Measurements from ENCODE around the gene RALGAPA2.
"Not testable (repeated sequence)": the region's sequence is repeated elsewhere in the genome, so short reads cannot be mapped to it uniquely, and the experiment has no call there.

Gene RALGAPA2

DNA sequence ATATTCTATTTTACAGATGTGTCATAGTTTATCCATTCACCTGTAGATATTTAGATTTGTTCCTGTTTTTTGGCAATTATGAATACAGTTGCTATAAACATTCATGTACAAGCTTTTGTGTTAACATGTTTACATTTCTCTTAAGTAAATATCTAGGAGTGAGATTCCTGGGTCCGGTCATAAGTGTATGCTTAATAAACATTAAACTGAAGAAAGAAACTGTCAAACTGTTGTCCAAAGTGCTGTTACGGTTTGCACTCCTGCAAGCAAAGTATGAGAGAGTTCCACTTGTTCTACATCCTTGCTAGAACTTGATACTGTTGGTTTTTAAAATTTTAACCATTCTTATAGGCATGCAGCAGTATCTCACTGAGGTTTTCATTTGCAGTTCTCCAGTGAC is 138.6 kb downstream of the RALGAPA2 start:
- no peak for DNase-seq (ENCODE audit: low read depth)

DNA sequence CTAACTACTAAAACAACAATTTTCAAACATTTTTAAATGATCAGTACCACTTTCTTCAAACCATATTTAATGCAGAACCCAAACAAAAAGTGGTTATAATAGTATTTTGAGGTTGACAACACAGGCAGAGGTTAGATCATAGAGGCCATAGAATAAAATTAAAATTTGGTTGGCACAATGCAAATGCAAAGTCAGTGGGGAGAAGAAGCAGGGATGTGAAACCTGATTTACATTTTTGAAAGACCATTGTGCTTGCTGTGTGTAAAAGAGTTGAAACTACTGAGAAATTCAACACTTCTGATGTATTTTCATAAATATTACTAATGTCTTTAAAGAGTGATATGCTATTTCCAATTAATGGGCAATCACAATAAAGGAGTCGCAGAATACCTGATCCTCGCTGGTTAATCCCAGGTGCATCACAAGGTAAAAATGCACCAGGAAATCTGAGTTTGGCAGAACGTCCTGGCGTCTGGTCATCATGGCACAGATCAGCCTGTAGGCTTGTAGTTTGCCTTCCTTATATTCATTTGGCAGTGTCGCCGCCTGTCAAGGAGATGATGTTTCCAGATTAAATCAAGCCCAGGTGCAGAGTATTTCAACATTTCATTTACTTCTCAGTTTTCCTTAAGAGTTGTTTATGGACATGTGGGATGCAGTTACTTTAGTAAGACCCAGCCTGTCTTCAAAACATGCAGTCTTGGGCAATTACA is 141.2 kb downstream of the RALGAPA2 start:
- DNase-seq (ENCODE audit: low read depth) = no peak

DNA sequence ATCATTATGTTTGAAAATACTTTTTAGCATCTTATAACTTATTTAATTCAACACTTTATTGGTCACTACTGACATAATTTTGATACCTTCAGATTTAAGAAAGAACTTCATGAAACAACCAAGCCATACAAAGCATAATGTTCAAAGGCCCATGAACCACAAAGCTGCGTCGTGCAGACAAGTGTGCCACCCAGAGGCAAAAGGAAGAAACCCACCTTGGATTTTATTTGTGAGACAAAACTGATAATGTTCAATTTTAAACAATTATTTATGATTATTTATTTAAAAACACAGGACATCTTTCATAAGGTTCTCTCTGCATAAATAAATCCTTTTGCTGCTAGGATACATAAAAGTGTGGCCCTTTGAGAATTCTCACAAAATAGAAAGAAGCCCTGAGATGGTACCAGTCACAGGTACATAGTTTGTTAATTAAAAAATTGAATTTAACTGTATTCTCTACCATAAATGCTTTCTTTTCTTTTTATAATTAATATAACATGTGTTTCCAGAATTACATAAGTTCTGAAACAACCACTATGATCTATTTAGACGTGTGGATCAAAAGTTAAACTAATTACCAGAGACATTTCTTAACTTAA is 143.7 kb downstream of the RALGAPA2 start:
- DNase-seq (ENCODE audit: low read depth) = no peak

DNA sequence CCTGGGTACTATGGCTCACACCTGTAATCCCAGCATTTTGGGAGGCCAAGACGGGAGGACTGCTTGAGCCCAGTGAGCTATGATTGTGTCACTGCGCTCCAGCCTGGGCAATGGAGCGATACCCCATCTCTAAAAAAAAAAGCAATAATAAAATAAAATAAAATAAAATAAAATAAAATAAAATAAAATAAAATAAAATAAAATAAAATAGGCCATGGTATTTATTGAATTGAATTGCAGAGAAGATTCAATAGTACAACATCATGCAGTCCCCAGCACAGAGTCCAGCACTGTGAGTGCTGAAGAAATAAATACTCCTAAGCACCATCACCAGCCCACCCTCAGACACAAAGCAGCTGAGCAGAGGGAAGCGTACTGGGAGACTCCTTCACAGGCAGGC is 144.7 kb downstream of the RALGAPA2 start:
- no peak for DNase-seq (ENCODE audit: low read depth)

DNA sequence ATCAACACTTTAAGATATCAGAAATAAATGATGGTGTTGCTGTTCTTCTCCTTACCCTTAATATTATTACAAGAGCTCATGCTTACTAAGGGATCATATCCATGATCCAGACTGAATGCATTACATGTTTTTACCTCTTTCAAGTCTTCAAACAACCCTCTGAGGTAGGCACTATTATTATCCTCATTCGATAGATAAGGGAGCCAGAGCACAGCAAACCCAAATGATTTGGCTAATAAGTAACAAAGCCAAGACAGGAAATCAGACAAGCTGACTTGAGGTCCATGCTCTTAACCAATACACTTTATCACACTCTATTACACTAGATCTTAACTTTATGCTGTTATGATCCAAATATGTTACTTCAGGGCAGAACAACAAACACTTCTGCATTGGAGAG is 145.9 kb downstream of the RALGAPA2 start:
- no peak for DNase-seq (ENCODE audit: low read depth)

DNA sequence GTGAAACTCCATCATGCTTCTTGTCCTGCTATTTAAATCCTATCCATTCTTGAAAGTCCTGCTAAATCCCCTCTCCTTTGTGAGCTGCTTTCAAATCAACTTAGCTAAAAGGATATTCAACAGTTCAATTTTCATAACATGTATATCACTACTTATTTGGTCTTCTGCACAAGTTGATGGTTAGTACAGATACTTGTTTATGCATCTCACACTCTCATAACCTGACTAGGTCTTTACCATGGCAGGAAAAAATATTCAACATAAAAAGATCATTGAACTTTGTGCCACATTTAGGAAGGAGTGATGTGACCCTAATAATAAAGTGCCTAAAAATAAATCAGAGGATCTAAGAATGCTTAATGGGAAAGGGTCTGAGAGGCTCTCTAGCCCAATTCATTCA is 148.2 kb downstream of the RALGAPA2 start:
- no peak for DNase-seq (ENCODE audit: low read depth)

DNA sequence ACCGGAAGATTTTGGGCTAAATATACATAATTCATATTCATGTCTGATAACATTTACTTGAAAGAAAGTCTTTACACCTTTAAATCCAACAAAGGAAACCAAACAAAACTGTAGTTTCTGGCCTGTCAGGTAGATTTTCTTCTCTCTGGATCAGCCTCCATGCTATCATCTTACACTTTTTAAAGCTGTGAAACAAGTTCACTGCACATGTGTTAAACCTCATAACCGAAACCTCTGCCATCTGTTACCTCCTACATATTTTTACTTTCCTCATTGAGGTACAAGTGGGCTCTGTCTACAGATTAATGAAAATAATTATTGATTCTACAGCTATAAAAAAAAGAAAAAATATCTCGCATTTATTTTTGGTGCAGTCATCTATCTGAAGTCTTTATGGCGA is 149.9 kb downstream of the RALGAPA2 start:
- no peak for DNase-seq (ENCODE audit: low read depth)

DNA sequence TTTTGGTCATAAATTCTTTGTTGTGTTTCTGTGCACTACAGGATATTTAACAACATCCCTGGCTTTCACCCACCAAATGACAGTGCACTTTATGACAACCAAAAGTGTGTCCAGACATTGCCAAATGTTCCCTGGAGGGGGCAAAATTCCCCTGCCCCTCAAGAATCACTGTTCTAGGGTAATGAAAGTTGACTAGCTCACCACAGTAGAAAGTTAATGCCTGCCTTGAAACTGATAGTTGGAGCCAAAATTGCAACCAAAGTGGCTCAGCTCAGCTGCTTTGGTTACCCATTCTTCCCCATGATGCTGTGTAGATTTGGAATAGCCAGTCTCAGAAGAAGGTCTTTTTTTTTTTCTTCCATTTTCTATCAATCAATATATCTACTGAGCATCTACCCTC is 150.6 kb downstream of the RALGAPA2 start:
- no peak for DNase-seq (ENCODE audit: low read depth)

DNA sequence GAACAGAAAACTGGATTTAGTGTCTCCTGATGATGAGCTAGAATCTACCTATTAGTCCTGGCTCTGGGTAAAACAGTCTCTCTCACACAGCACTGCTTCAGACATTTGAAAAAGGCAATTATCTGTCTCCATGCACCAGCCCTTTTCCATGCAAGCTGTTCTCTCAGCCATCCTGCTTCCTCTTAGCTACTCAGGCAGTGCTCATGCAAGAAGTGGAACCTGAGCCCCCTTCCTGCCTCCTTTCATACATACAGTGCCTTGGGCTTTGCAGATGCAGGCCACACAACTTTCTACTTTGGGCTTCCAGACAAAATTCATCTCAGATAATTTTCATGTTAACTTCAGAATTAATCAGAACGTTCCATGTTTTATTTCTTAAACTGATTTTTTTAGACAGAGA is 151.3 kb downstream of the RALGAPA2 start:
- DNase-seq (ENCODE audit: low read depth) = no peak

DNA sequence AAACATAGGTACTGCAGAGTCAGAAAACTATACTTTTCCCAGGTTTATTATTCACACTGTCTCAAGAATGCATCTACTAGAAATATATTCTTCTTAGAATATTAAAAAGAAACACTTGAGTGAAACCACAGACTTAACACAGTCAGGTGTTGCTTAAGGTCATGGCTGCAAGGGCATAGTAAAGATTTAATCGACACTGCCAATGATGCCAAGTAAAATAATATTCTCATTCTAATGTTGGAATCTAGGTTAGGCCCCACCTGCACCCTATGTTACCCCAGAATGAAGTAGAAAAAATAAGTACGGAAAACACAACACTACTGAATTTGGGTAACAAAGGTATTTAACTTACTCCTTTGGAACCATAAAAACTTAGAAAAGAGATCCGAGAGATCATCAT is 155.0 kb downstream of the RALGAPA2 start:
- DNase-seq (ENCODE audit: low read depth) = no peak

DNA sequence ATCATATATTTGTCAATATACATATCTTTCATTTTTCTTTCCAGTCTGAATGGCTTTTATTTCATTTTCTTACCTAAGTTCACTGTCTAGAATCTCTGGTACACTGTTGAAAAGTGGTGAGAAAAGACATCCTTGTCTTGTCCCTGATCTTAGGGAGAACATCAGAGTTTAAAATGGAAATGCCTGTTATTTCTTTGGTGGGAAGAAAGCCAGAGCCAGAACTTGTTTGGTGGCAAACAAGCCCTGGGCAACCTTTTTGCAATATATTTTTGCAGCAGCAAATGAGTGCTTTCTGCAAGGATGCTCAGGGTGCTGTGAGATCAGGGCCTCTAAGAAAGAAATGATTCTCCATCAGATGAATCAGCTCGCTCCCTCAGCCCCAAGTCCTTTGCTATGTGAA is 156.6 kb downstream of the RALGAPA2 start:
- no peak for DNase-seq (ENCODE audit: low read depth)

DNA sequence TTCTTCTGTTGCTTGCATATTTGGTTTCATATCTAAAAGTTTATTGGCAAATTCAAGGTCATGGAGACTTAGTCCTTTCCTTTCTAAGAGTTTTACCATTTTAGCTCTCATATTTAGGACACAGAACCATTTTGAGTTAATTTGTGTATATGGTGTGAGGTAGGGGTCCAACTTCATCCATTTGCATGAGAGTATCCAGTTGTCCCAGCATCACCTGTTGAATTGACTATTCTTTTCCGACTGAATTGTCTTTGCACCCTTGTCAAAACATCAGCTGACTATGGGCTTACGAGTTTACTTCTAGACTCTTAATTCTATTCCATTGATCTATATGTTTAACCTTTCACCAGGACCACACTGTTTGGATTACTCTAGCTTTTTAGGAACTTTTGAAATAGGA is 157.5 kb downstream of the RALGAPA2 start:
- no peak for DNase-seq (ENCODE audit: low read depth)

DNA sequence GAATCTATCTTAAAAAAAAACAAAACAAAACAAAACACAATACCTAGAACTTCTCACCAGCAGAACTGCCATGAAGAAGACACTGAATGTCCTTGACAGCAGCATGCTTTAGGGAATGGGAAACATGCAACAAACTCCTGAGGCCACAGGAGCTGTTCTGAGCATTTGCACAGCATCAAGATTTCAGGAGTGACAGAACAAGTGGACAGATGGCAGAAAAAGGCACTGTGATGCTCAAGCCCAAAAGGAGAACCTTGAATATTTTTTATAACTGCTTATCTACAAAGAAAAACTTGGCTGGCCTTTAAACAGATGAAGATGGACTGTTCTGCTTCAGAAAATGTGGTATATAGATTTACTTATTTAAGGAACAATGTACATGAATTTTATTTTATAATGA is 158.9 kb downstream of the RALGAPA2 start:
- no peak for DNase-seq (ENCODE audit: low read depth)

DNA sequence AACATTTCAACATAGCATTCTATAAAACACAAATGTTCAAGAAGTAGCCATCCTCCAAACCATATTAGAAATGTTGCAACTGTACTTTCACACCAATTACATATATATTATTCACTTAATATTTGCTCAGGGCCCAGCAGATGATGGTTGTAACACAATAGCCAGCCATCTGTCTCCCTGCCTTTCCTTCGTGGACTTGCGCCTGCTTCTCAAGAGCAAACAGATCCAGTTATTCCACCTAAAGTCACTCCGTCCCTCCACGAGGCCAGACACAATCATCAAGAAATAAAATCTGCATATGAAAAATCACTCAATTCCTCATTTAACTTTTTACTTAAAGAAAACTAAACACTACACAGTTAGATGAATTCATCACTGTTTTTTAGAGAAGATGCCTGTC is 160.4 kb downstream of the RALGAPA2 start:
- DNase-seq (ENCODE audit: low read depth) = no peak

DNA sequence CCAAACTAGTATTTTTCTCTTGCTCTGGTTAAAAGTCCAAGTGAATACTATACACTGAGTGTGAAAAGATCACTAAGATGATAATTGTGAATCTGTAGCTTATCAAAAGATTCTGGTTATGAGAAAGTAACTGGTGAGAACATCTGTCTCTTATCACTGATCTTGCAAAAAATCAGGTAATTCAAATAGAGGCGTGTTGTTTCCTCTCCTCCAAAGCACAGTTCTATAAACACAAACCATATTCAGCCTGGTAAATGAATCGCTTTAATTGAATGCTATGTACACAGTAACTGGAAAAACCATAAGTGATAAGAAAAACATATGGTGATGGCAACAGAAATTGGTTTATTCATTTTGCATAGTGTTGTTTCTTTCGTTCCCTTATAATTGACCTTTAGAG is 161.0 kb downstream of the RALGAPA2 start:
- DNase-seq (ENCODE audit: low read depth) = no peak

DNA sequence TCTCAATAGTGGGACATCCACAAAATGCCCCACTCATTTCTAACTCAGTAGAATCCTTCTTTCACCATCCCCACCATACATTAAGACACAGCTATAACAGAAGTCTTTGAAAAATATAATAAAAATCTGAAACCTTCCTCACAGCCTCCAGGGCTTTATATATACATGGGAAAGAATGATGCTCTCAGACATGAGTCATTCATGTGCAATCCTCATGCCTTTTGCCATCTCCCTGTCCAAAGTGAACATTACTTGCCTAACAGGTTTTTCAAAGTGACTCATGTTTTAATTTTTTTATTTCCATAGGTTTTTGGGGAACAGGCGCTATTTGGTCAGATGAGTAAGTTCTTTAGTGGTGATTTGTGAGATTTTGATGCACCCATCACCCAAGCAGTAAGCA is 162.7 kb downstream of the RALGAPA2 start:
- no peak for DNase-seq (ENCODE audit: low read depth)

DNA sequence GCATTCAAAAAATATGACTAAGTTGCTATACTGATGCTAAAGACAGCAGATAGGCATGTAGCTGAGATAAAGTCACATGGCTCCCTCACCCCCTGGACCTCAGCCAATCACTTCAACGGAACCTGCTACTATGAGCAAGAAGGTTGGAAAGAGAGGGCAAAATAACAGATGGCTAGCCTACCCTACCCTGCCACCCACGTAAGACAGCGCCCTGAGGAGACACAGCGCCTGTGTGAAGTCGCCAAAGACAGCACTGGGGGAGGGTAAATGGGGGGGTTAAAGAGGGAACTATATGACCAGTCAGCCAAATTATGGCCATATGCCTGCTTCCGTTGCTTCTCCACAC is 163.2 kb downstream of the RALGAPA2 start:
- no peak for DNase-seq (ENCODE audit: low read depth)

DNA sequence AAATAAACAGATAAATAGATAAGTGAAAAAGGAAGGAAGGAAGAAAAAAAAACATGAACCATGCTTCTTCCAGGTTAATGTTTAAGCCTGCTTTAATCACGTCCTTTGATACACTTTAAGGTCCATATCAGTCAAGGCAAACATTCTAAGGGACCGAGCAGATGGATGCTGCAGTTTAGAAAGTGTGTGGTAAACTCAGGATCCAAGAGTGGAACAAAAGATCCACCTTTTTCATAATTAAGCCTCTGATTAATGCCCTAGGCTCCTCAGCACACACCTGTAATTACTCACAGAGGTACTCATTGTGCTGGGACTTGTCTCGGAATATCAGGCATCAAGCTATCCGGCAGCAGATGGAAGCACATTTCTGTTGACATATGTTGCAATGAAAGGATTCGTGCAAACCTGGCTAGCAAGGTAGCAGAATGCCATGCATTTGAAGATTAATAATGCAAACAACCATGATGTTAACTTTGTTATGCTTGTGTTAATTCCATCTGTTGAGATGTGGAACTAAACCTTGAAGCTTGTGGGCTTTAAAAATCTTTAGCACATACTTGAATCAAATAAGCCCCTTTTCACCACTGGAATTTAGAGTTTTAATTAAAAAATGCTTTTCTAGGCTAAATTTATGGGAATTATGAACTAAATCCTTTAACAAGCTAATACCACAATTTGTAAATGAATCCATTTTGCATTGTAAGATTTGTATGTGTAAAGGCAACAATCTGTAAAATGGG is 163.7 kb downstream of the RALGAPA2 start:
- DNase-seq (ENCODE audit: low read depth) = no peak

DNA sequence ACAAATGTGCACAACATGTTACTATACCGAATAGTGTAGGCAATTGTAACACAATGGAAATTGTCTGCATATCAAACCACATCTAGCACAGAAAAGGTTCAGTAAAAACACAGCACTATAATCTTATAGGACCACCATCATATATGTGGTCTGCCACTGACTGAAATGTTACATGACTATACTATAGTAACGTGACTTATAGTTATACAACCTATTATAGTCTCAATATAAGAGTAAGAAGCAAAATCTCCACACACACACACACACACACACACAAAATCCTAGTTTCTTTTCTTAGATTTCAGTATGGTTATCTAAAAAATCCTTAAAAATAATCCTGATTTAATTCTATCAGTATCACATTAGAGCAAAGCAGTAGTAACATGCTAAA is 164.6 kb downstream of the RALGAPA2 start:
- DNase-seq (ENCODE audit: low read depth) = no peak

DNA sequence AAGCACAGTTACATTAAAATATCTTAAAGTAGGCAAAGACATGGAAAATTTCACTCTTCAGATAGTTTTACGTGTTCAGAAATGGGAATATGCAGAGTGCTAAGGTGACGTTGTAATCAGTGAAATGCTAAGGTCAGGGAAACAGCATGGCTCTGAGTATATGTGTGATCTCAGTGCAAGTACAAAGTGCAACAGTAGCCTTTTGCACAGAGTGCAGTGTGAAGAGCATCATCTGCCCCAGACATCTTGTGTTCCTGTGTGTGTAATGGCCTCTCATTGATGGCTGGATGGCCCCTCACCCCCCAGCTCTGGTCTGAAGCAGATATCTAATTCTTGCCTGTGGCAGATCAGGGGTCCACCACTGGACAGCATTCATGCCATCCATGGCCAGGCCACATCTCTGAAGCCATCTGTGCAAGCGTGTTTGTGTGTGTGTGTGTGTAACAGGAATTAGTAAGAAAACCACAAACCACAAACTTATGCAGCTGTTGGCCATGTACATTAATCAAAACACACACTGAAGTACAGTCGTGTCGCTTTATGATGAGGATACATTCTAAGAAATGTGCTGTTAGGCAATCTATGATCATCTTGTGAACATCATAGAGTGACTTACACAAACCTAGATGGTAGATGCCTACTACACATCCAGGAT is 165.1 kb downstream of the RALGAPA2 start:
- no peak for DNase-seq (ENCODE audit: low read depth)

DNA sequence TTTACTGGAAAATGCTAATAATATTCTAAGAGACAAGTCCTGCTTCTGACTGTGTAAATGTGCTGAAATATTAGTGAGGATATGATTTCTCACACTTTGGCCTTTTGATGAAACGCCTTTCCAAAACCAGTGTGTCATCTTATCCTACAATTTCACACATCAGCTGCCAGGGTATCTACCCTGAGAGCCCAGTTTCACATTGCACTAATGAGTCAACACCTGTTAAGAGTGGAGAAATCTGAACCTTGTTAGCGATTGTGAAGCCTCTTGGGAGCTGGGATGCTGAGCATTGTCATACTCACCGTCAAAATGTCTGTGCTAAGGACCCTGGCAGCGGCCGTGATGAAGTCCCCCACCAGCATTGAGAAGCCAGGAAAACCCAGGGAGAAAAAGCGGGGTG is 166.0 kb downstream of the RALGAPA2 start:
- no peak for DNase-seq (ENCODE audit: low read depth)

DNA sequence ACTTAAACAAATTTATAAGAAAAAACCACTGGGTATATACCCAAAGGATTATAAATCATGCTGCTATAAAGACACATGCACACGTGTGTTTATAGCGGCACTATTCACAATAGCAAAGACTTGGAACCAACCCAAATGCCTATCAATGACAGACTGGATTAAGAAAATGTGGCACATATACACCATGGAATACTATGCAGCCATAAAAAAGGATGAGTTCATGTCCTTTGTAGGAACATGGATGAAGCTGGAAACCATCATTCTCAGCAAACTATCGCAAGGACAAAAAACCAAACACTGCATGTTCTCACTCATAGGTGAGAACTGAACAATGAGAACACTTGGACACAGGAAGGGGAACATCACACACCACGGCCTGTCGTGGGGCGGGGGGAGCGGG is 169.1 kb downstream of the RALGAPA2 start:
- DNase-seq (ENCODE audit: low read depth) = not testable (repeated sequence)

Data from GM04503 (cell line).